Vagina (tissue), 2 donors: ENCODE data around the gene NMNAT3. TPM values are rescaled to one million over a fixed set of nuclear protein-coding genes. Genes with fewer than 3 reads are reported as not detected.

Source experiments
- DNase-seq, 2 donors: peaks; one replicate each; pipeline ENCODE4 v3.0.0-alpha.2; 2017; ENCODE audit errors: extremely low spot score in 2 of 2
- H3K27ac ChIP-seq: fragments of 200-600 bp; sonication (generic); one replicate; pipeline ENCODE4 v1.5.1; 2019
- H3K27me3 ChIP-seq: fragments of 200-600 bp; sonication (generic); one replicate; pipeline ENCODE4 v1.5.1; 2019
- H3K36me3 ChIP-seq, 2 donors: fragments of 200-600 bp; sonication (generic); one replicate each; pipeline ENCODE4 v1.5.1; 2017 to 2019
- H3K4me1 ChIP-seq: fragments of 200-600 bp; sonication (generic); one replicate; pipeline ENCODE4 v1.5.1; 2019
- H3K4me3 ChIP-seq, 2 donors: fragments of 200-600 bp; sonication (generic); 1 replicate in 1 of 2; 2 replicates in 1 of 2; pipeline ENCODE4 v1.5.1; 2016 to 2019
- H3K9me3 ChIP-seq: fragments of 200-600 bp; sonication (generic); one replicate; pipeline ENCODE4 v1.5.1; 2019
- POLR2A ChIP-seq, 2 donors: fragments of 450-650 bp; IDR thresholded peaks; one replicate each; pipeline ENCODE4 v1.6.1; 2017; ENCODE audit warnings: antibody characterized with exemption in 2 of 2, mild to moderate bottlenecking in 2 of 2, moderate library complexity in 2 of 2
- POLR2AphosphoS5 ChIP-seq, 2 donors: sonication (generic); formaldehyde crosslinking; IDR thresholded peaks; one replicate each; pipeline ENCODE4 v1.9.0; 2017; ENCODE audit warnings: antibody characterized with exemption in 2 of 2, mild to moderate bottlenecking in 2 of 2, low read depth in 1 of 2; ENCODE audit not compliant: insufficient read depth in 1 of 2
- intact Hi-C: fragments of 100-400 bp; cut with DNase I; formaldehyde crosslinking; loops from one replicate; pipeline ENCODE4 v1.15.1; 2023
- total RNA-seq: library from RNA; depleted of rRNA; stranded (reverse); fragments of >200 nt; gene quantifications from one replicate; pipeline ENCODE4 v1.2.3, GENCODE V29; 2016
- TF ChIP-seq, protein P1 (sequence below), 3 experiments: fragments of 450-650 bp in 2 of 3; fragments of 200-600 bp in 1 of 3; sonication (generic) in 1 of 3; IDR thresholded peaks; one replicate each; pipeline ENCODE4 v1.5.1; 2017 to 2019; ENCODE audit warnings: antibody characterized with exemption in 3 of 3, mild to moderate bottlenecking in 2 of 3, moderate library complexity in 2 of 3

The NMNAT3 gene
- total RNA-seq, 1 donor from 2014 or later: 17.4 TPM

GRCh38 chr3:139578783-139579182, 99.0 kb downstream of the NMNAT3 start:
- intact Hi-C loops: no loop called here
- TF ChIP-seq POLR2A (IDR thresholded peaks at IDR 0.05) (no peak), POLR2AphosphoS5 (IDR thresholded peaks at IDR 0.05; ENCODE audit: insufficient read depth in 1 of 2, low read depth in 1 of 2) (no peak)
- TF ChIP-seq, protein P1, sequence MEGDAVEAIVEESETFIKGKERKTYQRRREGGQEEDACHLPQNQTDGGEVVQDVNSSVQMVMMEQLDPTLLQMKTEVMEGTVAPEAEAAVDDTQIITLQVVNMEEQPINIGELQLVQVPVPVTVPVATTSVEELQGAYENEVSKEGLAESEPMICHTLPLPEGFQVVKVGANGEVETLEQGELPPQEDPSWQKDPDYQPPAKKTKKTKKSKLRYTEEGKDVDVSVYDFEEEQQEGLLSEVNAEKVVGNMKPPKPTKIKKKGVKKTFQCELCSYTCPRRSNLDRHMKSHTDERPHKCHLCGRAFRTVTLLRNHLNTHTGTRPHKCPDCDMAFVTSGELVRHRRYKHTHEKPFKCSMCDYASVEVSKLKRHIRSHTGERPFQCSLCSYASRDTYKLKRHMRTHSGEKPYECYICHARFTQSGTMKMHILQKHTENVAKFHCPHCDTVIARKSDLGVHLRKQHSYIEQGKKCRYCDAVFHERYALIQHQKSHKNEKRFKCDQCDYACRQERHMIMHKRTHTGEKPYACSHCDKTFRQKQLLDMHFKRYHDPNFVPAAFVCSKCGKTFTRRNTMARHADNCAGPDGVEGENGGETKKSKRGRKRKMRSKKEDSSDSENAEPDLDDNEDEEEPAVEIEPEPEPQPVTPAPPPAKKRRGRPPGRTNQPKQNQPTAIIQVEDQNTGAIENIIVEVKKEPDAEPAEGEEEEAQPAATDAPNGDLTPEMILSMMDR (IDR thresholded peaks at IDR 0.05): no peak
- Histone ChIP-seq H3K27ac (no peak overlapping the region), H3K9me3 (no peaks in the 10 kb centered on the region), H3K4me3 (no peak overlapping the region), H3K27me3 (no peaks in the 10 kb centered on the region), H3K36me3 (no peaks in the 10 kb centered on the region), H3K4me1 (no peaks in the 10 kb centered on the region)
- no peak for DNase-seq

DNA sequence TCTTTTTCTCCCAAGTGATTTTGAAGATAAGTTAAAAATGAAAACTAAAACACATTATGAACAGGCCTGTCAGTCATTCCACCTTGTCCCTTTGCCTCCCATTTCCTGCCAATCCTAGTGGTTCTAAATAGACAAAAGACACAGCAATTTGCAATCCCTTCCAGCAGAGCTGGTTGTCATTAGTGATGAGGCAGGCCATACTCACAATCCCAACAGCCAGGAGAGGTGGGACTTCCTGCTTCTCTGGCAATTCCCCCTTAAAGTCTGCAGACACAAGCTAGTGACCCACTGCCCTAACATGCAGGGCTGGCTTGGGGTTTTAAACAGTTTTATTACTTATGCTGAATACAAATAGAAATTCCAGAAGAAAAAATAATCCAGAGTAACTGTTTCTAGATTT, 99.9 kb downstream of the NMNAT3 start:
- no peaks in the 10 kb centered on the region for H3K9me3 ChIP-seq
- intact Hi-C loops: no loop called here
- no peaks in the 10 kb centered on the region for H3K27me3 ChIP-seq
- no peak overlapping the region for H3K27ac ChIP-seq
- TF ChIP-seq, protein P1 (IDR thresholded peaks at IDR 0.05): no peak
- no peak for TF ChIP-seq POLR2A (IDR thresholded peaks at IDR 0.05)
- no peak for TF ChIP-seq POLR2AphosphoS5 (IDR thresholded peaks at IDR 0.05; ENCODE audit: insufficient read depth in 1 of 2, low read depth in 1 of 2)
- DNase-seq: no peak
- H3K36me3 ChIP-seq: no peaks in the 10 kb centered on the region
- no peak overlapping the region for H3K4me3 ChIP-seq
- H3K4me1 ChIP-seq: no peaks in the 10 kb centered on the region

DNA sequence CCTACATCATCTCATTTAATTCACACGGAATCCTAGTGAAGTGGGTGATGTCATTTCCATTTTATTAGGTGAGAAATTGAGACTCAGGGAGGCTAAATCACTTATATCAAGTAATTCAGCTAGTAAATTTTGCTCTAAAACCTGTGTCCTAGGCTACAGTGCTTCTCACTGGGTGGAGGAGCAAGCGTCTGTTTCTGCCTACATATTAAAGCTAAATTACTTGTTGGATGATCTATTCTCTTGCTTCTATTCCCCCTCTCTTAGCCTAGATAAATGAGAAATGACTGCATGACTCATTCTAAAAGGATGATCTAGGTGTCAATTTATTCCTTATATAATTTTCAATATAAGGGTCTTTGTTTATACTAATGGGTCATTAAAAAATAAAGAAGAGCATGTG, 100.4 kb downstream of the NMNAT3 start:
- no peak overlapping the region for H3K27ac ChIP-seq
- no peak overlapping the region for H3K4me3 ChIP-seq
- TF ChIP-seq POLR2A (IDR thresholded peaks at IDR 0.05) (no peak), POLR2AphosphoS5 (IDR thresholded peaks at IDR 0.05; ENCODE audit: insufficient read depth in 1 of 2, low read depth in 1 of 2) (no peak)
- TF ChIP-seq, protein P1 (IDR thresholded peaks at IDR 0.05): no peak
- DNase-seq: no peak
- H3K27me3 ChIP-seq: no peaks in the 10 kb centered on the region
- intact Hi-C loops: no loop called here
- H3K4me1 ChIP-seq: no peaks in the 10 kb centered on the region
- no peaks in the 10 kb centered on the region for H3K36me3 ChIP-seq
- no peaks in the 10 kb centered on the region for H3K9me3 ChIP-seq

- no peaks in the 10 kb centered on the region for H3K36me3 ChIP-seq
- no peaks in the 10 kb centered on the region for H3K4me1 ChIP-seq
- H3K9me3 ChIP-seq: no peaks in the 10 kb centered on the region
- no peak for DNase-seq
- no peak overlapping the region for H3K4me3 ChIP-seq
- TF ChIP-seq, protein P1 (IDR thresholded peaks at IDR 0.05): no peak
- no peak for TF ChIP-seq POLR2AphosphoS5 (IDR thresholded peaks at IDR 0.05; ENCODE audit: insufficient read depth in 1 of 2, low read depth in 1 of 2)
- TF ChIP-seq POLR2A (IDR thresholded peaks at IDR 0.05): no peak
- no peaks in the 10 kb centered on the region for H3K27me3 ChIP-seq
- intact Hi-C loops: no loop called here
- H3K27ac ChIP-seq: no peak overlapping the region
These were observed 103.5 kb downstream of the NMNAT3 start for GRCh38 chr3:139574026-139574947.
